ENCODE measurements around the gene RGS9.

RGS9 gene

DNA sequence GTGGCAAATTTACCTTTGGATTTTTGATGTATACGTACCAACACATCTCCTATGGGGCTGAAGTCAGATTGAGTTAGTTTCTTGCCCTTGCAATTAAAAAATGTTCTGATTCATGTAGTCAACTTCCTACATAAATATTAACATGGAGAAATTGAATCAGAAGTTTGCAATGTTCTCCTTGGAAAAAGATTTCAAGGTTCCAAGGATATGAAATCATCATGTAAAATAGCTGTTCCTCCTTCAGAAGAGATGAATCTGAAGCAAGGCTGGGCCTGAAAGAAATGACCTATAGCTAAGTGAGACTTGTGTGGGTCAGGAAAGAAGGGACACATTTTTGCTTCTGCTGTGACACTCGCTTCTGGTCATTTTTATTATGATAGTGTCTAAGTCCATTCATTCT is 131.7 kb downstream of the RGS9 start:
- TF ChIP-seq GATA1 (IDR thresholded peaks at IDR 0.05; ENCODE audit: low read depth, low read length) (no peak), POLR2A (IDR thresholded peaks at IDR 0.05; ENCODE audit: low read length) (no peak)
- no peak for DNase-seq

DNA sequence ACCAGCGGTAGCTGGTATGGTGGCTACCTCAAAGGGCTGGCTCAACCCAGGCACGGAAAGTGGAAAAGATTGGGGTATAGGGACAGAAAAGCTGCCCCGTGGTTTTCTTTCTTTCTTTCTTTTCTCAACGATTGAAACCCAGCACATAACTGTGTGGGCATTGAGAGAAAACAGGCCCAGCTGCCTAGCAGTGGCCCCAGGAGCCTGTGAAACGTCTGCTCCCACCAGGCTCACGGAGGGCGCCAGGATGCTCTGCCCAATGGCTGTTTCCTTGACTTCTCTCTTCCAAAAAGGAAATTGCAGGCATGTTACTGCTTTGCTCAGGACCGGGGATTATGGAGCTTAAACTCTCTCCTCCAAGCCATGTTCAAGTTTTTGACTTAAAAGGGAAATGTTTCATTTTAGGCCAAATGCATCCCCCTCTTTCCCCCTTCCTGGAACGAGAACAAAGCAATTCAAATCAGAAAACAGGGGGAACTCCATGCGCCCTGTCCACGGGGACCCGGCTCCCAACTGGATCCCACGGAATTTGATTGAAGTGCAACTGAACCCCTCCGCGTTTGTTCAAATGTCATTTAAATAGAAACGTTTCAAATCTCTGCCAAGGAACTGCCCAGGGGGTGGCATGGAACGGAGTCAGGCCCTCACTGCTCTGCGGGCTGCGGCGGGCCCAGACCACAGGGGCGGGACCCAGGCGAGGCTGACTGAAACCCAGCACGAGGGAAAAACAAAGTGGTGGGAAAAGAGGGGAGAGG is 133.5 kb downstream of the RGS9 start:
- DNase-seq, result no peak
- TF ChIP-seq POLR2A (IDR thresholded peaks at IDR 0.05; ENCODE audit: low read length), result no peak
- TF ChIP-seq GATA1 (IDR thresholded peaks at IDR 0.05; ENCODE audit: low read depth, low read length), result no peak

GRCh38 chr17:65271296-65271695 is 134.1 kb downstream of the RGS9 start:
- no peak for DNase-seq
- TF ChIP-seq GATA1 (IDR thresholded peaks at IDR 0.05; ENCODE audit: low read depth, low read length), result no peak
- no peak for TF ChIP-seq POLR2A (IDR thresholded peaks at IDR 0.05; ENCODE audit: low read length)

Data from erythroblast (primary cell).